H1 (cell line): Measurements from ENCODE around the gene BPIFB3.

Experiments used
- JUND ChIP-seq: IDR thresholded peaks from 2 replicates; pipeline ENCODE4 v1.6.1; 2011; ENCODE audit warnings: mild to moderate bottlenecking, improper control_type of control experiment, low read length
- KDM1A ChIP-seq: fragments of 200-600, 300-600 bp; sonication (generic); IDR thresholded peaks from 2 replicates; pipeline ENCODE4 v1.7.1; 2016; ENCODE audit warnings: mild to moderate bottlenecking, low read length, borderline replicate concordance
- POLR2A ChIP-seq, 2 experiments: IDR thresholded peaks; 1 replicate in 1 of 2; 2 replicates in 1 of 2; pipeline ENCODE4 v1.6.1; 2011; ENCODE audit warnings: low read depth in 2 of 2, low read length in 2 of 2, mild to moderate bottlenecking in 2 of 2; ENCODE audit errors: control extremely low read depth in 1 of 2
- SP1 ChIP-seq: IDR thresholded peaks from 2 replicates; pipeline ENCODE4 v1.6.1; 2011; ENCODE audit warnings: low read depth, low read length
- SP4 ChIP-seq: IDR thresholded peaks from 2 replicates; pipeline ENCODE4 v1.6.1; 2012; ENCODE audit warnings: low read length, inconsistent platforms
- SUZ12 ChIP-seq: fragments of 200-600 bp; sonication (generic); IDR thresholded peaks from 2 replicates; pipeline ENCODE4 v1.6.1; 2012; ENCODE audit warnings: mild to moderate bottlenecking, inconsistent platforms, low read length, moderate library complexity, mixed read lengths
- YY1 ChIP-seq: IDR thresholded peaks from 2 replicates; pipeline ENCODE4 v1.6.1; 2011; ENCODE audit warnings: low read depth, mild to moderate bottlenecking, low read length

- TF ChIP-seq JUND (no peak), KDM1A (no peak), SP4 (no peak), YY1 (no peak), SP1 (no peak), SUZ12 (no peak), POLR2A (IDR thresholded peaks at IDR 0.05; ENCODE audit: control extremely low read depth in 1 of 2, low read depth in 2 of 2, low read length in 2 of 2) (no peak)
Measured at GRCh38 chr20:33091693-33092092, 38.0 kb downstream of the BPIFB3 start.
